ENCODE data around the gene KDM4F.

DNA sequence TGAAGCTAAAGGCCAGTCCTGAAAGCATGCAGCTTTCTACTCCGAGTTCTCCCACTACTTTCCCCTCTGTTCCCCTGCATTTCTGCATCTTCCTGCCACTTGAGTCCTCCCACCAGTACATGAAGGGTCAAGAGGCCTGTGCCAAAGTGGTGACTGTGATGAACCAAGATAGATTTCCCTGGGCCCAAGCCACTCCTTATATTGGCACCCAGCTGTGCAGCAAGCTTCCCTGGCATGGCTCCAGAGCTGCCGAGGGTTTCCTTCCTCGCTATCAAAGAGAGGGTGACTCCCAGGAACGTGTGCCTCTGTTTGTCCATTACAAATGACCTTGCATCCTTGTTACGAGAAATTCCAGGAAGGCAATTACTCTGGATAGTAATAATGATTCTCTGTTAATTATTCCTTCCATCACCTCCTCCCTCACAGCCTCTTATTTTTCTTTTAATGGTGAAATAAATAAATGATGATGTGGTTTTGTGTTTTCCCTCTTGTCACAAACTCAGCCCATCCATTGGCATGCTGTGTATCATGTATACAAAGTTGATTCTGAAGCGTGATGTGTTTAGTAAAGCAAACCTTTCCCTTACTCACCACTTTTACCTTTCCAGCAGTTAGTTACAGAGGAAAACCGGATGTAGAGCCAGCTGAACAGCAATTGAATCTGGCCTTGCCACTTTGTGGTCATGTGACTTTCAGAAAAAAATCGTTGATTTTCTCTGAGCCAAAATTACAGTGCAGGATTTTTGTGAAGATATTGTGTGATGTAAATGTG is 25.8 kb downstream of the KDM4F start:
- TF ChIP-seq, protein P1, sequence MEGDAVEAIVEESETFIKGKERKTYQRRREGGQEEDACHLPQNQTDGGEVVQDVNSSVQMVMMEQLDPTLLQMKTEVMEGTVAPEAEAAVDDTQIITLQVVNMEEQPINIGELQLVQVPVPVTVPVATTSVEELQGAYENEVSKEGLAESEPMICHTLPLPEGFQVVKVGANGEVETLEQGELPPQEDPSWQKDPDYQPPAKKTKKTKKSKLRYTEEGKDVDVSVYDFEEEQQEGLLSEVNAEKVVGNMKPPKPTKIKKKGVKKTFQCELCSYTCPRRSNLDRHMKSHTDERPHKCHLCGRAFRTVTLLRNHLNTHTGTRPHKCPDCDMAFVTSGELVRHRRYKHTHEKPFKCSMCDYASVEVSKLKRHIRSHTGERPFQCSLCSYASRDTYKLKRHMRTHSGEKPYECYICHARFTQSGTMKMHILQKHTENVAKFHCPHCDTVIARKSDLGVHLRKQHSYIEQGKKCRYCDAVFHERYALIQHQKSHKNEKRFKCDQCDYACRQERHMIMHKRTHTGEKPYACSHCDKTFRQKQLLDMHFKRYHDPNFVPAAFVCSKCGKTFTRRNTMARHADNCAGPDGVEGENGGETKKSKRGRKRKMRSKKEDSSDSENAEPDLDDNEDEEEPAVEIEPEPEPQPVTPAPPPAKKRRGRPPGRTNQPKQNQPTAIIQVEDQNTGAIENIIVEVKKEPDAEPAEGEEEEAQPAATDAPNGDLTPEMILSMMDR (IDR thresholded peaks at IDR 0.05) = no peak
- no peak for TF ChIP-seq POLR2A (IDR thresholded peaks at IDR 0.05)

Measured in adrenal gland (tissue), 5 donors.